GM19452 (cell line): ENCODE data around the gene TAAR2.
"Not testable (repeated sequence)": the region's sequence is repeated elsewhere in the genome, so short reads cannot be mapped to it uniquely, and the experiment has no call there.

Experiments used
- ATAC-seq: cut with Tn5 transposase; IDR thresholded peaks from one replicate; pipeline ENCODE4 v1.9.1; 2021; ENCODE audit not compliant: unreplicated experiment

The TAAR2 gene

GRCh38 chr6:132624175-132624574 lies at the start of gene TAAR2:
TSS of gene TAAR2 (minus strand) at chr6:132624275. CDS start at chr6:132624275, 0 bp downstream.
- ATAC-seq: no peak

- ATAC-seq: no peak
These were observed 49.5 kb upstream of the TAAR2 start for GRCh38 chr6:132673376-132674094.

- no peak for ATAC-seq
These were observed 47.2 kb upstream of the TAAR2 start for GRCh38 chr6:132671295-132671694.

GRCh38 chr6:132669690-132670291 lies 45.7 kb upstream of the TAAR2 start:
- ATAC-seq: peak; percentile 56

GRCh38 chr6:132666118-132666517 lies 42.0 kb upstream of the TAAR2 start:
- ATAC-seq: no peak

- no peak for ATAC-seq
These were observed 40.4 kb upstream of the TAAR2 start for GRCh38 chr6:132664309-132665034.

- no peak for ATAC-seq
These were observed 39.6 kb upstream of the TAAR2 start for GRCh38 chr6:132663661-132664060.

GRCh38 chr6:132661906-132662305 lies 37.8 kb upstream of the TAAR2 start:
- no peak for ATAC-seq

GRCh38 chr6:132659082-132659481 lies 35.0 kb upstream of the TAAR2 start, which contains the start of gene TAAR1:
TSS of gene TAAR1 (minus strand) at chr6:132659182. CDS start at chr6:132646003, 13,179 bp downstream.
- ATAC-seq: no peak

GRCh38 chr6:132651062-132651461 lies 27.0 kb upstream of the TAAR2 start:
- ATAC-seq: no peak

GRCh38 chr6:132650429-132650828 lies 26.4 kb upstream of the TAAR2 start:
- no peak for ATAC-seq

- ATAC-seq: no peak
These were observed 24.8 kb upstream of the TAAR2 start for GRCh38 chr6:132648828-132649227.

GRCh38 chr6:132648356-132648755 lies 24.3 kb upstream of the TAAR2 start:
- ATAC-seq: peak; percentile 74

- no peak for ATAC-seq
These were observed 19.5 kb upstream of the TAAR2 start for GRCh38 chr6:132643547-132643946.

GRCh38 chr6:132637135-132637534 lies 13.1 kb upstream of the TAAR2 start:
- not testable (repeated sequence) for ATAC-seq

- not testable (repeated sequence) for ATAC-seq
These were observed 11.8 kb upstream of the TAAR2 start for GRCh38 chr6:132635906-132636305.

- not testable (repeated sequence) for ATAC-seq
These were observed 11.2 kb upstream of the TAAR2 start for GRCh38 chr6:132635288-132635687.

- ATAC-seq: no peak
These were observed 10.7 kb upstream of the TAAR2 start for GRCh38 chr6:132634796-132635195.

GRCh38 chr6:132633362-132633761 lies 9.3 kb upstream of the TAAR2 start:
- ATAC-seq: no peak

GRCh38 chr6:132623106-132623845 lies 799 bp downstream of the TAAR2 start:
- no peak for ATAC-seq

- no peak for ATAC-seq
These were observed 7.4 kb downstream of the TAAR2 start for GRCh38 chr6:132616677-132617076.
